ENCODE results near the gene VILL. TPM values are rescaled to one million over a fixed set of nuclear protein-coding genes. Genes with fewer than 3 reads are reported as not detected.
"Not testable (repeated sequence)": the region's sequence is repeated elsewhere in the genome, so short reads cannot be mapped to it uniquely, and the experiment has no call there.

Gene VILL
- total RNA-seq, 3 donors from 2014 or later = 11.0 to 17.4 (median 15.4) TPM

DNA sequence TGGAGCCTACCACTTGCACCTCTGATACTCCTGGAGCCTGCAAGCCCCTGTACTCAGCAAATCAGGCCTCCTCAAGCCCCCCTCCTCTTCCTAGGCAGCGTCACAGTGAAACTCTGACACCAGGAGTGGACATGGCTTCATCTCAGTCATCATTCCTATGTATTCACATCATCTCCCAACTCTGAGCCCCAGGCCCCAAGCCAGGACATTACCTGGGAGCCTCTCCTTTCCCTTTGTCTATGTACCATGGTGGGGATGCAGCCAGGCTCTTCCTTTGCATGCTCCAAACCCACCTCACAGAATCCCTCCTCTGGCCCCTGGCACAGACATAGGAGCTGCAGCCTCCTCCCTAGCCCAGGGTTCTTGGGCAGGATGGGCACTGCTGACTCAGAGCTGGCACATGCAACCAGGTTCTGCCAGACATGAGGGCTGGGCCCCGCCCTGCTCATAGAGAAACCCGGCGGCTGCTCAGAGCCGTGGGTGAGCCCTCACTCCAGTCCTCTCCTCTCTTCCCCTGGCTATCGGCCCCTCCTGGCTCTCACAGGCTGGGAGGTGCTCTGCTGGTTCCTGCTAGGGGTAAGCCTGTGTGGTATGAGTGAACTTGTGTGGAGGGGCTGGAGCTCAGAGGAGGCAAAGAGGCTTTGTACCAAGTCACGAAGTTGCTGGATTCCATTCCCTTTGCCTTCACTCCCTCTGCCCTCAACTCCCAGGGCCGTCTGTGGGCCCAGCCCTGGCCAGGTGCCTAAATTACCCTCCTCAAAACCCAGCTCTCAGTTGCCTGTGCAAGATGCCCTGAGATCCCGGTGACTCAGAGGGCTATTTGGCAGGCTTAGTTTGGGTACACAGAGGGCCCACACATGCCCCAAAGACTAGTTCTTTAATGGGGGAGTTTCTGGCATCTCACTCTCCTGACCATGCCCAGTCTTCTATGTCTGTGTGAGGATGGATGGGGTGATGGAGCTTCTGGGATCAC lies 40.7 kb downstream of the VILL start:
- H3K4me3 ChIP-seq = peak overlapping the region in 1 of 3 donors; percentile 7
- H3K36me3 ChIP-seq = no peaks in the 10 kb centered on the region
- H3K27me3 ChIP-seq = no peaks in the 10 kb centered on the region
- peaks cover 7 to 20% of the 10 kb centered on the region in 2 donors for H3K4me1 ChIP-seq
- peak overlapping the region; percentile 82 to 89 for H3K27ac ChIP-seq
- no peaks in the 10 kb centered on the region for H3K9me3 ChIP-seq
- TF ChIP-seq, protein P1, sequence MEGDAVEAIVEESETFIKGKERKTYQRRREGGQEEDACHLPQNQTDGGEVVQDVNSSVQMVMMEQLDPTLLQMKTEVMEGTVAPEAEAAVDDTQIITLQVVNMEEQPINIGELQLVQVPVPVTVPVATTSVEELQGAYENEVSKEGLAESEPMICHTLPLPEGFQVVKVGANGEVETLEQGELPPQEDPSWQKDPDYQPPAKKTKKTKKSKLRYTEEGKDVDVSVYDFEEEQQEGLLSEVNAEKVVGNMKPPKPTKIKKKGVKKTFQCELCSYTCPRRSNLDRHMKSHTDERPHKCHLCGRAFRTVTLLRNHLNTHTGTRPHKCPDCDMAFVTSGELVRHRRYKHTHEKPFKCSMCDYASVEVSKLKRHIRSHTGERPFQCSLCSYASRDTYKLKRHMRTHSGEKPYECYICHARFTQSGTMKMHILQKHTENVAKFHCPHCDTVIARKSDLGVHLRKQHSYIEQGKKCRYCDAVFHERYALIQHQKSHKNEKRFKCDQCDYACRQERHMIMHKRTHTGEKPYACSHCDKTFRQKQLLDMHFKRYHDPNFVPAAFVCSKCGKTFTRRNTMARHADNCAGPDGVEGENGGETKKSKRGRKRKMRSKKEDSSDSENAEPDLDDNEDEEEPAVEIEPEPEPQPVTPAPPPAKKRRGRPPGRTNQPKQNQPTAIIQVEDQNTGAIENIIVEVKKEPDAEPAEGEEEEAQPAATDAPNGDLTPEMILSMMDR (IDR thresholded peaks at IDR 0.05) = no peak
- TF ChIP-seq POLR2AphosphoS5 (IDR thresholded peaks at IDR 0.05) (no peak), POLR2A (IDR thresholded peaks at IDR 0.05) (no peak)
- intact Hi-C loops (cut with DNase I; ENCODE audit: low total_unique reads) = no loop called here
- peak; percentile 65 to 71 for DNase-seq (ENCODE audit: low spot score in 2 of 2)

- DNase-seq (ENCODE audit: low spot score in 2 of 2) = no peak
- intact Hi-C loops (cut with DNase I; ENCODE audit: low total_unique reads) = no loop called here
- Histone ChIP-seq H3K36me3 (no peaks in the 10 kb centered on the region), H3K27ac (no peak overlapping the region), H3K9me3 (no peaks in the 10 kb centered on the region), H3K4me3 (no peak overlapping the region), H3K4me1 (peaks cover 7 to 17% of the 10 kb centered on the region in 2 donors), H3K27me3 (no peaks in the 10 kb centered on the region)
- TF ChIP-seq POLR2AphosphoS5 (IDR thresholded peaks at IDR 0.05) = no peak
- TF ChIP-seq, protein P1 (IDR thresholded peaks at IDR 0.05) = no peak
- no peak for TF ChIP-seq POLR2A (IDR thresholded peaks at IDR 0.05)
Measured at GRCh38 chr3:38032328-38032865, 41.8 kb downstream of the VILL start.

GRCh38 chr3:38033586-38033985 lies 43.0 kb downstream of the VILL start:
- intact Hi-C loops (cut with DNase I; ENCODE audit: low total_unique reads); H3K27ac ChIP-seq: not testable (repeated sequence)

GRCh38 chr3:38034335-38034734 lies 43.7 kb downstream of the VILL start:
- DNase-seq (ENCODE audit: low spot score in 2 of 2) = not testable (repeated sequence)

More at GRCh38 chr3:38033586-38033985, 43.0 kb downstream of the VILL start:
- not testable (repeated sequence) for H3K36me3 ChIP-seq; H3K4me3 ChIP-seq; H3K9me3 ChIP-seq; H3K27me3 ChIP-seq; DNase-seq (ENCODE audit: low spot score in 2 of 2)
- H3K4me1 ChIP-seq = peaks cover 7 to 17% of the 10 kb centered on the region in 2 donors

DNA sequence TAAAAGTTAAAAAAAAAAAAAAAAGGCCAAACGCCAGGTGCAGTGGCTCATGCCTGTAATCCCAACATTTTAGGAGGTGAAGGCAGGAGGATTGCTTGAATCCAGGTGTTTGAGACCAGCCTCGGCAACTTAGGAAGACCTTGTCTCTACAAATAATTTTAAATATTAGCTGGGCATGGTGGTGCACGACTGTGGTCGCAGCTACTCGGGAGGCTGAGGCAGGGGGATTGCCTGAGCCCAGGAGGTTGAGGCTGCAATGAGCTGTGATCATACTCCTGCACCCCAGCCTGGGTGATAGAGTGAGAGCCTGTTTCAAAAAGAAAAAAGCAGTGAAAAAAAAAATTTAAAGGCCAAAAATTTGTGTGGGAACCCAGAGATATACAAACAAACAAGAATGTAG lies 45.7 kb downstream of the VILL start:
- DNase-seq (ENCODE audit: low spot score in 2 of 2) = no peak
- no peaks in the 10 kb centered on the region for H3K9me3 ChIP-seq
- H3K27ac ChIP-seq = no peak overlapping the region
- no peaks in the 10 kb centered on the region for H3K27me3 ChIP-seq
- TF ChIP-seq, protein P1 (IDR thresholded peaks at IDR 0.05) = no peak
- no peak for TF ChIP-seq POLR2AphosphoS5 (IDR thresholded peaks at IDR 0.05)
- TF ChIP-seq POLR2A (IDR thresholded peaks at IDR 0.05) = no peak
- peaks cover 0 to 3% of the 10 kb centered on the region in 2 donors for H3K4me1 ChIP-seq
- intact Hi-C loops (cut with DNase I; ENCODE audit: low total_unique reads) = no loop called here
- H3K4me3 ChIP-seq = no peak overlapping the region
- no peaks in the 10 kb centered on the region for H3K36me3 ChIP-seq

More at GRCh38 chr3:38034335-38034734, 43.7 kb downstream of the VILL start:
- H3K27ac ChIP-seq; H3K27me3 ChIP-seq; H3K9me3 ChIP-seq; H3K36me3 ChIP-seq; H3K4me3 ChIP-seq; intact Hi-C loops (cut with DNase I; ENCODE audit: low total_unique reads): not testable (repeated sequence)
- peaks cover 7 to 17% of the 10 kb centered on the region in 2 donors for H3K4me1 ChIP-seq

GRCh38 chr3:38036906-38037305 lies 46.3 kb downstream of the VILL start:
- no peaks in the 10 kb centered on the region for H3K36me3 ChIP-seq
- intact Hi-C loops (cut with DNase I; ENCODE audit: low total_unique reads) = no loop called here
- H3K4me3 ChIP-seq = no peak overlapping the region
- TF ChIP-seq POLR2AphosphoS5 (IDR thresholded peaks at IDR 0.05) = no peak
- TF ChIP-seq, protein P1 (IDR thresholded peaks at IDR 0.05) = no peak
- no peak for TF ChIP-seq POLR2A (IDR thresholded peaks at IDR 0.05)
- no peak overlapping the region for H3K27ac ChIP-seq
- H3K27me3 ChIP-seq = no peaks in the 10 kb centered on the region
- no peaks in the 10 kb centered on the region for H3K4me1 ChIP-seq
- H3K9me3 ChIP-seq = no peaks in the 10 kb centered on the region
- no peak for DNase-seq (ENCODE audit: low spot score in 2 of 2)
